Measurements from ENCODE around the gene ALDH5A1. TPM values are rescaled to one million over a fixed set of nuclear protein-coding genes. Genes with fewer than 3 reads are reported as not detected.

Gene ALDH5A1
- total RNA-seq, 1 donor = 2.6 TPM

- no peak for TF ChIP-seq CTCF (IDR thresholded peaks at IDR 0.05; ENCODE audit: insufficient read depth, low read depth, low read length)
- no peak for DNase-seq (ENCODE audit: low read depth)
- H3K4me3 ChIP-seq (ENCODE audit: low read depth, low read length) = no peak overlapping the region
Measured at GRCh38 chr6:24571361-24571760, 76.6 kb downstream of the ALDH5A1 start.

- DNase-seq (ENCODE audit: low read depth) = no peak
- no peak for TF ChIP-seq CTCF (IDR thresholded peaks at IDR 0.05; ENCODE audit: insufficient read depth, low read depth, low read length)
Measured at GRCh38 chr6:24574809-24575208, 80.0 kb downstream of the ALDH5A1 start.

DNA sequence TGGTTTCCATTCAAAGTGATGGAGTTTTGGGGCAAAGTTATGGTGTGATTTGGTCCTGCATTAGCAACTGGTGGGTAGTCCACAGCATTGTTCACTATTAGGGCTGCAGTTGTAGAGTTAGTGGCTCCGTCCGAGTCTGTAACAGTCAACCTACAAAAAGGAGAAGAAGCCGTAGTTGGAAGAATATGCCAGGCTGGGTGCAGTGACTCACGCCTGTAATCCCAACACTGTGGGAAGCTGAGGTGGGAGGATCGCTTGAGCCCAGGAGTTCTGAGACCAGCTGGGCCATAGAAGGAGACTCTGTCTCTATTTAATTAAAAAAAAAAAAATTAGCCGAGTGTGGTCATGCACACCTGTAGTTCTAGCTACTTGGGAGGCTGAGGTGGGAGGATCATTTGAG is 81.7 kb downstream of the ALDH5A1 start:
- H3K4me3 ChIP-seq (ENCODE audit: low read depth, low read length) = no peak overlapping the region
- DNase-seq (ENCODE audit: low read depth) = no peak
- TF ChIP-seq CTCF (IDR thresholded peaks at IDR 0.05; ENCODE audit: insufficient read depth, low read depth, low read length) = no peak

More at GRCh38 chr6:24574809-24575208, 80.0 kb downstream of the ALDH5A1 start:
- H3K4me3 ChIP-seq (ENCODE audit: low read depth, low read length) = no peak overlapping the region

DNA sequence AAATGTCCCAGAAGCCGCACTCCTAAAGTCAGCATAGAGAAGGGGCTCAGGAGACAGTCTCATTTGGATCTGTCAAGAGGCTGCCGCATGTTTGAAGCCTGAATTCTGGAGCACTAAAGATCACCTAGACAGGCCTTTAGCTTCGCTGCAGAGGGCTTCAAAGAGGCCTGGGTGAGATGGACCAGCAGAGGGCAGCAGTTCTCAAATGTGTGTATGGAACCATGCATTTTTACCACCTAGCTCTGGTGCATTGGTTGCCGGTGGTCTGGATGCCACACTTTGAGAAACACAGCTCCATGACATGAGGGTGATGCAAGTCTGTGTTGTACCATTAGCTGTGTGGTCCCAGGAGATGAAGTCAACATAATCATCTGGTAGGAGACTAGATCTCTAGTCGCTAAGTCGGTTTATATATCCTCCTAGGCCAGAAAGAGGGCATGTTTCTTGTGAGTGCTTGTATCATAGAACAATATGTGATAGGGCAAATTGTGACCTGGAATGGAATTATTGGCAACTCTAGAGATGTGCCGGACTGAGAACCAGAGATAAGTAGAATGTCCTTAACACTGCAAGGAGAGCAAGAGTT is 86.4 kb downstream of the ALDH5A1 start:
- TF ChIP-seq CTCF (IDR thresholded peaks at IDR 0.05; ENCODE audit: insufficient read depth, low read depth, low read length) = peak; percentile 90
- DNase-seq (ENCODE audit: low read depth) = peak; percentile 57
- no peak overlapping the region for H3K4me3 ChIP-seq (ENCODE audit: low read depth, low read length)

GRCh38 chr6:24583463-24584381 is 89.0 kb downstream of the ALDH5A1 start:
- peak; percentile 66 for DNase-seq (ENCODE audit: low read depth)
- no peak overlapping the region for H3K4me3 ChIP-seq (ENCODE audit: low read depth, low read length)
- TF ChIP-seq CTCF (IDR thresholded peaks at IDR 0.05; ENCODE audit: insufficient read depth, low read depth, low read length) = peak; percentile 84

DNA sequence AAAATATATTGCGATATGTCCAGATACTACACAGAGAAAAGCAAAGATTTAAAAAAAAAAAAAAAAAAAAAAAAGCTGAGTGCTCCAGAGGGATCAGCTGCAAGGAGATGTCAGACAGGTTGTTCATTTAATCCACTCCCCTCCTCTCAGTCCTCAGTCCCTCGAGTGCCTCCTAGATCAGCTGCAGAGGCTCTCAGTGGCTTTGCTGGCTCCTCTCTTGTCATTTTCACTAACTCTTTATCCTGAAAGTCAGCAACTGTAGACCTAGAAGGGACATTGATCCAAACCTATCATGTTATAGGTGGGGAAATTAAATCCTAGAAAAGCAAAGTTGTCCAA is 89.6 kb downstream of the ALDH5A1 start:
- H3K4me3 ChIP-seq (ENCODE audit: low read depth, low read length) = no peak overlapping the region
- no peak for DNase-seq (ENCODE audit: low read depth)
- no peak for TF ChIP-seq CTCF (IDR thresholded peaks at IDR 0.05; ENCODE audit: insufficient read depth, low read depth, low read length)

Other genes with a start within 250 kb of the ALDH5A1 start
- under 0.01 and 0.43 TPM in 2 replicates for gene DCDC2, start 136.9 kb upstream of the ALDH5A1 start, total RNA-seq
- gene MRS2, start 92.0 kb upstream of the ALDH5A1 start, total RNA-seq = 25.1 and 38.4 TPM in 2 replicates
- under 0.01 and 0.43 TPM in 2 replicates for gene GPLD1, start 5.4 kb upstream of the ALDH5A1 start, total RNA-seq
- gene KIAA0319, start 151.2 kb downstream of the ALDH5A1 start, total RNA-seq = not detected in 2 replicates
- gene TDP2, start 171.9 kb downstream of the ALDH5A1 start, total RNA-seq = 13.2 and 22.9 TPM in 2 replicates
- 5.2 and 6.8 TPM in 2 replicates for gene ACOT13, start 172.1 kb downstream of the ALDH5A1 start, total RNA-seq
- gene C6orf62, start 224.2 kb downstream of the ALDH5A1 start, total RNA-seq = 148 and 187 TPM in 2 replicates